Tibial artery (tissue), 4 donors: ENCODE results near the gene FGGY.
A peak's percentile ranks its signal among the peaks of the same experiment; 100 is the strongest.

Source experiments
- DNase-seq, 2 donors: peaks; one replicate each; pipeline ENCODE4 v3.0.0-alpha.2; 2019
- H3K27ac ChIP-seq, 2 donors: fragments of 200-600 bp; sonication (generic) in 1 of 2; 1 replicate in 1 of 2; 2 replicates in 1 of 2; pipeline ENCODE4 v1.5.1; 2018 to 2019; ENCODE audit warnings: mild to moderate bottlenecking in 1 of 2
- H3K27me3 ChIP-seq, 2 donors: fragments of 200-600 bp; sonication (generic) in 1 of 2; one replicate each; pipeline versions ENCODE4 v1.5.1 to v1.6.0; 2016 to 2019
- H3K36me3 ChIP-seq, 3 donors: fragments of 200-600 bp; sonication (generic) in 2 of 3; one replicate each; pipeline ENCODE4 v1.5.1; 2016 to 2019; ENCODE audit warnings: mild to moderate bottlenecking in 2 of 3
- H3K4me1 ChIP-seq, 4 donors: fragments of 200-600 bp; sonication (generic) in 2 of 4; 1 replicate in 3 of 4; 2 replicates in 1 of 4; pipeline ENCODE4 v1.5.1; 2016 to 2019
- H3K4me3 ChIP-seq, 2 donors: fragments of 200-600 bp; sonication (generic) in 1 of 2; 1 replicate in 1 of 2; 2 replicates in 1 of 2; pipeline ENCODE4 v1.5.1; 2018 to 2019; ENCODE audit warnings: mild to moderate bottlenecking in 2 of 2
- H3K9me3 ChIP-seq, 3 donors: fragments of 200-600 bp; sonication (generic) in 1 of 3; one replicate each; pipeline ENCODE4 v1.5.1; 2016 to 2019
- CTCF ChIP-seq, 2 experiments: fragments of 200-600 bp in 1 of 2; fragments of 450-650 bp in 1 of 2; IDR thresholded peaks; one replicate each; pipeline ENCODE4 v1.5.1; 2017 to 2019; ENCODE audit warnings: antibody characterized with exemption in 2 of 2, mild to moderate bottlenecking in 1 of 2, moderate library complexity in 1 of 2
- intact Hi-C: fragments of 100-400 bp; cut with DNase I; formaldehyde crosslinking; loops from one replicate; pipeline ENCODE4 v1.15.0; 2023; ENCODE audit warnings: low total_unique reads

Gene FGGY

GRCh38 chr1:59695252-59695651 is 398.4 kb downstream of the FGGY start:
- Histone ChIP-seq H3K27ac (no peak overlapping the region), H3K36me3 (no peaks in the 10 kb centered on the region), H3K4me3 (no peak overlapping the region), H3K27me3 (no peaks in the 10 kb centered on the region), H3K9me3 (no peaks in the 10 kb centered on the region), H3K4me1 (peaks cover 0 to 4% (median 0%) of the 10 kb centered on the region in 4 donors)
- DNase-seq: no peak
- TF ChIP-seq CTCF (IDR thresholded peaks at IDR 0.05): no peak
- intact Hi-C loops: loop anchor here (10.0 kb wide), 2 partner anchors 390 to 950 kb away; no protein-coding TSS in a partner anchor

GRCh38 chr1:59696421-59697115 is 399.7 kb downstream of the FGGY start:
- Histone ChIP-seq H3K9me3 (no peaks in the 10 kb centered on the region), H3K27me3 (no peaks in the 10 kb centered on the region), H3K27ac (no peak overlapping the region), H3K4me1 (peaks cover 0 to 4% (median 0%) of the 10 kb centered on the region in 4 donors), H3K36me3 (no peaks in the 10 kb centered on the region), H3K4me3 (no peak overlapping the region)
- no peak for DNase-seq
- TF ChIP-seq CTCF (IDR thresholded peaks at IDR 0.05): no peak
- intact Hi-C loops: loop anchor here (10.0 kb wide), 2 partner anchors 392 to 952 kb away; no protein-coding TSS in a partner anchor

- Histone ChIP-seq H3K4me1 (peaks cover 0 to 4% (median 0%) of the 10 kb centered on the region in 4 donors), H3K4me3 (no peak overlapping the region), H3K27me3 (no peaks in the 10 kb centered on the region), H3K36me3 (no peaks in the 10 kb centered on the region), H3K27ac (peak overlapping the region in 1 of 2 donors; percentile 10), H3K9me3 (no peaks in the 10 kb centered on the region)
- DNase-seq: no peak
- intact Hi-C loops: loop anchor here (10.0 kb wide), 2 partner anchors 392 to 952 kb away; no protein-coding TSS in a partner anchor
- no peak for TF ChIP-seq CTCF (IDR thresholded peaks at IDR 0.05)
Measured at GRCh38 chr1:59697150-59697800, 400.4 kb downstream of the FGGY start.

GRCh38 chr1:59698386-59698785 is 401.5 kb downstream of the FGGY start:
- intact Hi-C loops: loop anchor here (10.0 kb wide), 2 partner anchors 394 to 954 kb away; no protein-coding TSS in a partner anchor
- no peak overlapping the region for H3K4me3 ChIP-seq

More at GRCh38 chr1:59698386-59698785, 401.5 kb downstream of the FGGY start:
- TF ChIP-seq CTCF (IDR thresholded peaks at IDR 0.05): no peak
- H3K27ac ChIP-seq: no peak overlapping the region
- no peaks in the 10 kb centered on the region for H3K36me3 ChIP-seq
- H3K4me1 ChIP-seq: peaks cover 0 to 13% (median 11%) of the 10 kb centered on the region in 4 donors
- no peaks in the 10 kb centered on the region for H3K9me3 ChIP-seq
- H3K27me3 ChIP-seq: no peaks in the 10 kb centered on the region
- no peak for DNase-seq
